Activated T-helper 1 cell treated with anti-CD3 and anti-CD28 coated beads, Interleukin-12 subunit alpha, Interleukin-12 subunit beta, Interleukin-2, Interleukin-4 antibody, amounts not matched to agents 30 ng/mL and 10 ng/mL and 1 ng/mL, durations not matched to agents 14 hours and 24 hours and 36 hours (primary cell): ENCODE measurements around the gene NDE1. TPM values are rescaled to one million over a fixed set of nuclear protein-coding genes. Genes with fewer than 3 reads are reported as not detected.
A peak's percentile ranks its signal among the peaks of the same experiment; 100 is the strongest.

Experiments
- DNase-seq: peaks from one replicate; pipeline ENCODE4 v3.0.0; 2021; ENCODE audit warnings: low spot score
- H3K27ac Mint-ChIP-seq: one replicate; pipeline ENCODE4 v1.8.0; 2021; ENCODE audit warnings: mild to moderate bottlenecking, mixed read lengths
- H3K27me3 Mint-ChIP-seq: one replicate; pipeline ENCODE4 v1.8.0; 2022; ENCODE audit warnings: mild to moderate bottlenecking, moderate library complexity, mixed read lengths; ENCODE audit not compliant: insufficient read depth
- H3K36me3 Mint-ChIP-seq: one replicate; pipeline ENCODE4 v1.8.0; 2021; ENCODE audit warnings: low read depth, mixed read lengths
- H3K4me1 Mint-ChIP-seq: one replicate; pipeline ENCODE4 v1.8.0; 2021; ENCODE audit warnings: low read depth, mixed read lengths
- H3K4me3 Mint-ChIP-seq: one replicate; pipeline ENCODE4 v1.8.0; 2021; ENCODE audit warnings: mild to moderate bottlenecking, moderate library complexity, mixed read lengths
- H3K9me3 Mint-ChIP-seq: one replicate; pipeline ENCODE4 v1.8.0; 2021; ENCODE audit warnings: mixed read lengths
- intact Hi-C: fragments of 100-400 bp; cut with micrococcal nuclease; formaldehyde crosslinking; loops from one replicate; pipeline ENCODE4 v1.15.1; 2024
- total RNA-seq: library from RNA; stranded (reverse); gene quantifications from 2 replicates; pipeline ENCODE4 v1.2.3, GENCODE V29; 2022

NDE1 gene
- total RNA-seq, 1 donor from 2014 or later = 87.4 TPM

GRCh38 chr16:15764112-15764511 lies 114.1 kb downstream of the NDE1 start:
- no peaks in the 10 kb centered on the region for H3K9me3 Mint-ChIP-seq
- no peak overlapping the region for H3K27ac Mint-ChIP-seq
- no peak for DNase-seq
- H3K4me3 Mint-ChIP-seq = no peak overlapping the region
- peaks cover 2% of the 10 kb centered on the region for H3K27me3 Mint-ChIP-seq
- peaks cover 4% of the 10 kb centered on the region for H3K4me1 Mint-ChIP-seq
- no peaks in the 10 kb centered on the region for H3K36me3 Mint-ChIP-seq
- intact Hi-C loops = no loop called here

GRCh38 chr16:15765116-15765515 lies 115.1 kb downstream of the NDE1 start:
- Mint-ChIP-seq H3K27ac (no peak overlapping the region), H3K36me3 (no peaks in the 10 kb centered on the region), H3K9me3 (no peaks in the 10 kb centered on the region), H3K4me3 (no peak overlapping the region), H3K4me1 (peaks cover 4% of the 10 kb centered on the region), H3K27me3 (no peaks in the 10 kb centered on the region)
- intact Hi-C loops = loop anchor here (5.0 kb wide), 1 partner anchor 297 kb away; no protein-coding TSS in a partner anchor
- DNase-seq = no peak

GRCh38 chr16:15765880-15766279 lies 115.8 kb downstream of the NDE1 start:
- intact Hi-C loops = loop anchor here (1.0 to 5.0 kb wide), 4 partner anchors 55 to 429 kb away; no protein-coding TSS in a partner anchor
- H3K27me3 Mint-ChIP-seq = no peaks in the 10 kb centered on the region
- DNase-seq = peak; percentile 33
- H3K9me3 Mint-ChIP-seq = no peaks in the 10 kb centered on the region
- H3K4me1 Mint-ChIP-seq = peaks cover 4% of the 10 kb centered on the region
- H3K4me3 Mint-ChIP-seq = no peak overlapping the region
- H3K36me3 Mint-ChIP-seq = no peaks in the 10 kb centered on the region
- no peak overlapping the region for H3K27ac Mint-ChIP-seq

DNA sequence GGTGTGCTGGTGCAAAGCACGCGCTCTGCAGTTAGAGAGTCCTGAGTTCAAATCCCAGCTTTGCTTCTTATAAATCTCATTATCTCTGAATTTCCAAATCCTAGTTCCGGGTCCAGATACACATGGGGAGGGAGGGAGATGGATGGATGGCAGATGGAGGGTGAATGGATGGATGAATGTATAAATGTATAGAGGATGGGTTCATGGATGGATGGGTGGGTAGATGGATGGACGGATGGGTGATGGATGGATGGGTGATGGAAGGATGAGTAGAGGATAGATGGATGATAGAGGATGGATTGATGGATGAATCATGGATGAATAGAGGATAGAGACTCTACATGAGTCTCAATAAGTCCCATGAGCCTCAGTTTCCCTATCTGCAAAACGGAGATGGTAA lies 116.9 kb downstream of the NDE1 start:
- H3K27ac Mint-ChIP-seq = no peak overlapping the region
- peaks cover 4% of the 10 kb centered on the region for H3K4me1 Mint-ChIP-seq
- no peak for DNase-seq
- H3K4me3 Mint-ChIP-seq = no peak overlapping the region
- no peaks in the 10 kb centered on the region for H3K36me3 Mint-ChIP-seq
- no peaks in the 10 kb centered on the region for H3K9me3 Mint-ChIP-seq
- intact Hi-C loops = loop anchor here (1.0 to 5.0 kb wide), 4 partner anchors 54 to 428 kb away; no protein-coding TSS in a partner anchor
- no peaks in the 10 kb centered on the region for H3K27me3 Mint-ChIP-seq

DNA sequence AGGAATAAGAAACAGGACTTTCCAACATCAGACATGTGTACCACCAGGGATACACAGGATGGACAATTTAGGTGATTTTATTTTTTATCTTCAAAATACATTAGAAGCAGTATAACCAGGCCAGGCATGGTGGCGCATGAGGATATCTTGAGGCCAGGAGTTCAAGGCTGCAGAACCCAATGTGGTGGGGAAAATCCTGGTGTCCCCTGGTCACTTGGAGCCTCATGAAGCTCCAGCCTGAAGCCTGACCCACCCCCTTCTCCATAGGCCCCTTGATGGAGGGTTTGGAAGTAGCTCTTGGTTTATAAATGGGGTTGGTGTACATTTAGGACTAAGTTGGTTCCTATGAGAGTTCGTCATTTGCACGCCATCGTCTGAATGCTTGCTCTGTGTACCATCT lies 118.2 kb downstream of the NDE1 start:
- H3K4me3 Mint-ChIP-seq = no peak overlapping the region
- no peak for DNase-seq
- H3K9me3 Mint-ChIP-seq = no peaks in the 10 kb centered on the region
- no peaks in the 10 kb centered on the region for H3K36me3 Mint-ChIP-seq
- peaks cover 2% of the 10 kb centered on the region for H3K27me3 Mint-ChIP-seq
- no peak overlapping the region for H3K27ac Mint-ChIP-seq
- intact Hi-C loops = loop anchor here (5.0 kb wide), 1 partner anchor 294 kb away; no protein-coding TSS in a partner anchor
- peaks cover 4% of the 10 kb centered on the region for H3K4me1 Mint-ChIP-seq

- H3K36me3 Mint-ChIP-seq = no peaks in the 10 kb centered on the region
- no peak for DNase-seq
- no peaks in the 10 kb centered on the region for H3K9me3 Mint-ChIP-seq
- no peak overlapping the region for H3K27ac Mint-ChIP-seq
- peaks cover 2% of the 10 kb centered on the region for H3K27me3 Mint-ChIP-seq
- no peak overlapping the region for H3K4me3 Mint-ChIP-seq
- H3K4me1 Mint-ChIP-seq = peaks cover 4% of the 10 kb centered on the region
- intact Hi-C loops = loop anchor here (5.0 kb wide), 1 partner anchor 293 kb away; no protein-coding TSS in a partner anchor
These were observed 119.2 kb downstream of the NDE1 start for GRCh38 chr16:15769239-15769638.

GRCh38 chr16:15770107-15770506 lies 120.1 kb downstream of the NDE1 start:
- no peak for DNase-seq
- Mint-ChIP-seq H3K4me1 (peaks cover 4% of the 10 kb centered on the region), H3K9me3 (no peaks in the 10 kb centered on the region), H3K27ac (no peak overlapping the region), H3K27me3 (peaks cover 2% of the 10 kb centered on the region), H3K4me3 (no peak overlapping the region), H3K36me3 (no peaks in the 10 kb centered on the region)
- intact Hi-C loops = no loop called here

DNA sequence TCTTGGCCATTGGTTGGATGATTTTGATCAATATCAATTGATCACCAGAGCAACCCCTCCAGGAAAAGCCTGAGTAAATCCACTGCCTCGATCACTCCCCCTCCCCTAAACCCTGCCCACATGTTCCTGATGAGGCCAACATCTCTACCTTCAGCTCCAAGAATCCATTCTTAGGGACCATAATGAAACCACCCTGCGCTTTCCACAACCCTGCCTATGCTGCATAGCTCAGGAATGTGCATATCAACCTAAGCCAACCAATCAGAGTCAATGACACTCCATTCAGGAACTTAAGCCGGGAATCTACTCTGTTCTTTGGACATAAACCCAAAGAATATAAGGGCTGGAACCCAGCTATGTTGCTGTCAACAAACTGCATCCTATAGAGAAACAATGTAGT lies 120.5 kb downstream of the NDE1 start:
- Mint-ChIP-seq H3K36me3 (no peaks in the 10 kb centered on the region), H3K27me3 (peaks cover 2% of the 10 kb centered on the region), H3K4me1 (peaks cover 4% of the 10 kb centered on the region), H3K27ac (no peak overlapping the region), H3K4me3 (no peak overlapping the region), H3K9me3 (no peaks in the 10 kb centered on the region)
- no peak for DNase-seq
- intact Hi-C loops = no loop called here

GRCh38 chr16:15771694-15772093 lies 121.6 kb downstream of the NDE1 start:
- Mint-ChIP-seq H3K9me3 (no peaks in the 10 kb centered on the region), H3K27ac (no peak overlapping the region), H3K4me3 (no peak overlapping the region), H3K4me1 (no peaks in the 10 kb centered on the region), H3K27me3 (peaks cover 2% of the 10 kb centered on the region), H3K36me3 (no peaks in the 10 kb centered on the region)
- no peak for DNase-seq
- intact Hi-C loops = no loop called here

- DNase-seq = no peak
- Mint-ChIP-seq H3K27ac (no peak overlapping the region), H3K36me3 (no peaks in the 10 kb centered on the region), H3K4me3 (no peak overlapping the region), H3K9me3 (no peaks in the 10 kb centered on the region), H3K27me3 (peaks cover 2% of the 10 kb centered on the region), H3K4me1 (no peaks in the 10 kb centered on the region)
- intact Hi-C loops = no loop called here
These were observed 122.7 kb downstream of the NDE1 start for GRCh38 chr16:15772579-15773293.

GRCh38 chr16:15773968-15774367 lies 123.9 kb downstream of the NDE1 start:
- no peak for DNase-seq
- no peaks in the 10 kb centered on the region for H3K4me1 Mint-ChIP-seq
- peaks cover 6% of the 10 kb centered on the region for H3K27me3 Mint-ChIP-seq
- no peak overlapping the region for H3K4me3 Mint-ChIP-seq
- H3K36me3 Mint-ChIP-seq = no peaks in the 10 kb centered on the region
- intact Hi-C loops = no loop called here
- no peak overlapping the region for H3K27ac Mint-ChIP-seq
- H3K9me3 Mint-ChIP-seq = no peaks in the 10 kb centered on the region

- DNase-seq = no peak
- H3K4me3 Mint-ChIP-seq = no peak overlapping the region
- H3K9me3 Mint-ChIP-seq = no peaks in the 10 kb centered on the region
- no peaks in the 10 kb centered on the region for H3K36me3 Mint-ChIP-seq
- H3K27me3 Mint-ChIP-seq = peaks cover 6% of the 10 kb centered on the region
- H3K27ac Mint-ChIP-seq = no peak overlapping the region
- no peaks in the 10 kb centered on the region for H3K4me1 Mint-ChIP-seq
- intact Hi-C loops = no loop called here
These were observed 125.2 kb downstream of the NDE1 start for GRCh38 chr16:15775209-15775608.

DNA sequence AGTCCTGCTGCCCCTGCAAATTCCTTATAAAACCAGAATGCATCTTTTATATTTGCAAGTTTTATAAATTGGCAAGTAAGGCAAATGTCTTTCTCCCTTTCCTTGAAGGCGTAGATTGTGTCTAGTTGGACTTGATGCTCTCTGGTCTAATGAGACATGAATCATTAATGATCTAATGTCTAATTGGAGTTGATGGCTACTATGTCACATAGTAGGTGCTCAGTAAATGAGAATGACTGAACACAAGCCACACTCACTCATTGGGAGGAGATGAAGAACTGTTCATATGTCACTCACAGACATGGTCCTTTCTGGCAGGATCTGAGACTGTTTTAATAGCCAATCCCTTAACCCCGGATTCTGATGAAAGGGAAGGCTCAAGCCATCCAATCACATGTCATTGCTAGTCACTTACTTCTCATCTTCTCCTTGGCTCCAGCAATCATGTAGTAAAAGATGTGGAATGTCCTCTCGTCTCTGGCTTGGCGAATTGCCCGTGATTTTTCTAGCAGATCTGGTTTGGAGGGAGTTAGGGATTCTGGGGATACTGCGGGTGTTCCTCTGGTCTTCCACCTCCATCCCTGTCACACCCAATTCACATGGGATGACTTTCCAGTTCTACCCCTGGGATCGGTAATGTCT lies 125.7 kb downstream of the NDE1 start:
- H3K27me3 Mint-ChIP-seq = peaks cover 6% of the 10 kb centered on the region
- intact Hi-C loops = no loop called here
- H3K4me3 Mint-ChIP-seq = no peak overlapping the region
- H3K27ac Mint-ChIP-seq = no peak overlapping the region
- H3K36me3 Mint-ChIP-seq = no peaks in the 10 kb centered on the region
- no peaks in the 10 kb centered on the region for H3K9me3 Mint-ChIP-seq
- DNase-seq = no peak
- no peaks in the 10 kb centered on the region for H3K4me1 Mint-ChIP-seq
